Thyroid gland (tissue), 4 donors: ENCODE results near the gene GCSAM.

Experiments
- POLR2A ChIP-seq, 2 donors: fragments of 450-650 bp; IDR thresholded peaks; one replicate each; pipeline ENCODE4 v1.6.1; 2017; ENCODE audit warnings: antibody characterized with exemption in 2 of 2, mild to moderate bottlenecking in 2 of 2, moderate library complexity in 1 of 2
- TF ChIP-seq, protein P1 (sequence below), 6 experiments: fragments of 200-600 bp in 3 of 6; fragments of 450-650 bp in 3 of 6; sonication (generic) in 3 of 6; IDR thresholded peaks; one replicate each; pipeline ENCODE4 v1.5.1; 2016 to 2019; ENCODE audit warnings: antibody characterized with exemption in 6 of 6, mild to moderate bottlenecking in 2 of 6, inconsistent platforms in 1 of 6, moderate library complexity in 1 of 6

DNA sequence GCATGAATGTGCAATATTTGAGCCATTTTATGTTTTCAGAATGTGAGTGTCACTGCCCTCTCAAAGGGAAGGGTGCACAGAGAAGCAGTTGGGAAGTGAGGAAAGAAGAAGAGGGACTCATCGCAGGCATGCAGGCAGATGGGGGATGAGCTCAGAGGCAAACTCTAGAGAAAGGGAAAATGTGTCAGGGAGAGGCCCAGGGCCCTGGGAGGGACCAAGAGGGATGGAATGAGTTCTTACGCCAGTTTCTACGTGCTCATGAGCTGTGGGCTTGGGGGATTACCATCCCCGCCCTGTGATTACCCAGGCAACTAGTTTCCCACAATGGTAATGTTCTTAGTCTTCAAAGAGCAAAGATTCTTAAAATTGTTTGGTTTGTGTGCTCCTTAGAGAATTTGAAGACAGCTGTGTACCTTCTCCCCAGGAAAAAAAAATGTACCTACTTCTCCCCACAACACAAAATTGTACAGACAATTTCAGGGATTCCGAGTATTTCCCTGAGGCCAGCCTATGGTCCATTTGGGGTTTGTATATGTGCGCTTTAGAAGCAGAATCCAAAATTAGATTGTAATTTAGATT, 17.8 kb downstream of the GCSAM start:
- TF ChIP-seq, protein P1, sequence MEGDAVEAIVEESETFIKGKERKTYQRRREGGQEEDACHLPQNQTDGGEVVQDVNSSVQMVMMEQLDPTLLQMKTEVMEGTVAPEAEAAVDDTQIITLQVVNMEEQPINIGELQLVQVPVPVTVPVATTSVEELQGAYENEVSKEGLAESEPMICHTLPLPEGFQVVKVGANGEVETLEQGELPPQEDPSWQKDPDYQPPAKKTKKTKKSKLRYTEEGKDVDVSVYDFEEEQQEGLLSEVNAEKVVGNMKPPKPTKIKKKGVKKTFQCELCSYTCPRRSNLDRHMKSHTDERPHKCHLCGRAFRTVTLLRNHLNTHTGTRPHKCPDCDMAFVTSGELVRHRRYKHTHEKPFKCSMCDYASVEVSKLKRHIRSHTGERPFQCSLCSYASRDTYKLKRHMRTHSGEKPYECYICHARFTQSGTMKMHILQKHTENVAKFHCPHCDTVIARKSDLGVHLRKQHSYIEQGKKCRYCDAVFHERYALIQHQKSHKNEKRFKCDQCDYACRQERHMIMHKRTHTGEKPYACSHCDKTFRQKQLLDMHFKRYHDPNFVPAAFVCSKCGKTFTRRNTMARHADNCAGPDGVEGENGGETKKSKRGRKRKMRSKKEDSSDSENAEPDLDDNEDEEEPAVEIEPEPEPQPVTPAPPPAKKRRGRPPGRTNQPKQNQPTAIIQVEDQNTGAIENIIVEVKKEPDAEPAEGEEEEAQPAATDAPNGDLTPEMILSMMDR (IDR thresholded peaks at IDR 0.05) = no peak
- no peak for TF ChIP-seq POLR2A (IDR thresholded peaks at IDR 0.05)
